K562 (cell line): ENCODE results near the gene GMDS. TPM values are rescaled to one million over a fixed set of nuclear protein-coding genes. Genes with fewer than 3 reads are reported as not detected.

Experiments
- ATAC-seq: fragments of 200-7000 bp; cut with Tn5 transposase; 3 replicates; pipeline ENCODE4 v1.9.1; 2020; ENCODE audit warnings: moderate library complexity
- BruUV-seq: library from RNA; stranded (reverse); fragments of 400-500 nt; replicated peaks from 2 replicates; lab custom pipeline; 2021; lab: Mats Ljungman, UMichigan
- CTCF ChIA-PET: fragments of 300-600 bp; formaldehyde crosslinking; extraction: SDS; loops from one replicate; lab custom pipeline; 2021; ENCODE audit warnings: low intra/inter-chr PET ratio; lab: Yijun Ruan, JAX
- POLR2A ChIA-PET: fragments of 300-600, 350-650 bp; sonication (Branson Sonifier 250); formaldehyde crosslinking; extraction: SDS; loops from one replicate; lab custom pipeline; 2021; ENCODE audit warnings: antibody characterized with exemption, inconsistent platforms; lab: Yijun Ruan, JAX
- DNase-seq, 4 experiments: peaks; one replicate each; pipeline versions ENCODE4 v3.0.0 to v3.0.0-alpha.2; 2011 to 2018; ENCODE audit warnings: low spot score in 3 of 4, mixed read lengths in 3 of 4; ENCODE audit errors: extremely low read depth in 1 of 4
- FAIRE-seq: peaks from 2 replicates; lab custom pipeline; 2011; peaks lifted over from hg19 to GRCh38; lab: Jason Lieb, UNC
- H2AFZ ChIP-seq: 2 replicates; pipeline ENCODE4 v1.6.0; 2011; ENCODE audit warnings: low read depth, low read length, control low read depth, inconsistent platforms
- H3K27ac ChIP-seq: fragments of 200-600 bp; 3 replicates; pipeline ENCODE4 v1.8.0; 2011; ENCODE audit warnings: low read depth, mild to moderate bottlenecking, control low read depth, inconsistent platforms, low read length, moderate library complexity, mixed read lengths; ENCODE audit errors: extremely low read depth
- H3K27me3 ChIP-seq, 2 experiments: fragments of 300-600 bp in 1 of 2; 2 replicates in 1 of 2; 3 replicates in 1 of 2; pipeline versions ENCODE4 v1.6.0 to v1.8.0; 2011; ENCODE audit warnings: inconsistent platforms in 2 of 2, low read length in 2 of 2, mild to moderate bottlenecking in 1 of 2, mixed read lengths in 1 of 2, moderate library complexity in 1 of 2; ENCODE audit not compliant: control insufficient read depth in 2 of 2, insufficient read depth in 2 of 2
- H3K36me3 ChIP-seq: fragments of 300-600 bp; 3 replicates; pipeline ENCODE4 v1.8.0; 2011; ENCODE audit warnings: mild to moderate bottlenecking, low read length, inconsistent platforms; ENCODE audit not compliant: control insufficient read depth, insufficient read depth
- H3K4me1 ChIP-seq, 2 experiments: fragments of 200-600 bp in 1 of 2; replicated peaks in 1 of 2; 2 replicates in 1 of 2; 3 replicates in 1 of 2; pipeline versions ENCODE4 v1.5.1 to v1.8.0; 2011; ENCODE audit warnings: inconsistent platforms in 2 of 2, low read length in 2 of 2, mild to moderate bottlenecking in 1 of 2, mixed read lengths in 1 of 2, moderate library complexity in 1 of 2; ENCODE audit not compliant: control insufficient read depth in 2 of 2, insufficient read depth in 2 of 2
- H3K4me2 ChIP-seq: 2 replicates; pipeline ENCODE4 v1.6.1; 2011; ENCODE audit warnings: low read length, control low read depth, inconsistent platforms, mixed read lengths; ENCODE audit not compliant: insufficient read depth
- H3K4me3 ChIP-seq: fragments of 200-600 bp; sonication (generic), shearing (Covaris generic); 2 replicates; pipeline ENCODE4 v1.5.1; 2016; ENCODE audit warnings: control low read depth, inconsistent platforms
- H3K79me2 ChIP-seq: fragments of 200-600 bp; 3 replicates; pipeline ENCODE4 v1.8.0; 2011; ENCODE audit warnings: low read length, inconsistent platforms; ENCODE audit not compliant: control insufficient read depth, insufficient read depth
- H3K9ac ChIP-seq, 2 experiments: 2 replicates each; pipeline versions ENCODE4 v1.6.0 to v1.6.1; 2011; ENCODE audit warnings: low read depth in 2 of 2, low read length in 2 of 2, control low read depth in 1 of 2, inconsistent platforms in 1 of 2, mild to moderate bottlenecking in 1 of 2, mixed read lengths in 1 of 2; ENCODE audit not compliant: insufficient read depth in 1 of 2
- H3K9me1 ChIP-seq: one replicate; pipeline ENCODE4 v1.6.0; 2011; ENCODE audit warnings: inconsistent platforms, mild to moderate bottlenecking, low read length, moderate library complexity; ENCODE audit not compliant: control insufficient read depth, insufficient read depth
- H3K9me3 ChIP-seq: replicated peaks from 2 replicates; pipeline ENCODE4 v1.5.1; 2011; ENCODE audit warnings: low read depth, low read length, inconsistent platforms; ENCODE audit not compliant: control insufficient read depth, insufficient read depth
- H4K20me1 ChIP-seq: replicated peaks from 2 replicates; pipeline ENCODE4 v1.6.1; 2011; ENCODE audit warnings: low read length, inconsistent platforms, mixed read lengths; ENCODE audit not compliant: control insufficient read depth, insufficient read depth
- CEBPB ChIP-seq: fragments of 450-650 bp; IDR thresholded peaks from 2 replicates; pipeline ENCODE4 v1.6.1; 2016; ENCODE audit warnings: missing genetic modification characterization, missing compliant biosample characterization
- ELK1 ChIP-seq: sonication (generic); formaldehyde crosslinking; IDR thresholded peaks from 2 replicates; pipeline ENCODE4 v1.8.1; 2022; ENCODE audit warnings: missing genetic modification reagents
- KAT7 ChIP-seq: sonication (generic); formaldehyde crosslinking; IDR thresholded peaks from 2 replicates; pipeline ENCODE4 v1.8.0; 2022; ENCODE audit warnings: missing genetic modification reagents, mild to moderate bottlenecking, borderline replicate concordance
- MAFG ChIP-seq: fragments of 450-650 bp; conservative IDR thresholded peaks from 2 replicates; pipeline ENCODE4 v1.6.1; 2016; ENCODE audit warnings: missing genetic modification characterization, missing compliant biosample characterization
- MXI1 ChIP-seq: IDR thresholded peaks from 2 replicates; pipeline ENCODE4 v1.6.1; 2011; ENCODE audit warnings: low read depth, mild to moderate bottlenecking, improper control_type of control experiment, low read length
- RCOR1 ChIP-seq, 2 experiments: IDR thresholded peaks; 2 replicates each; pipeline ENCODE4 v1.6.1; 2012; ENCODE audit warnings: low read depth in 2 of 2, low read length in 2 of 2, borderline replicate concordance in 1 of 2, improper control_type of control experiment in 1 of 2
- SMARCA4 ChIP-seq: fragments of 450-650 bp; IDR thresholded peaks from 2 replicates; pipeline ENCODE4 v1.6.1; 2016
- ZBTB7A ChIP-seq: IDR thresholded peaks from 2 replicates; pipeline ENCODE4 v1.6.1; 2011; ENCODE audit warnings: low read depth, mild to moderate bottlenecking, low read length, moderate library complexity, borderline replicate concordance; ENCODE audit not compliant: control insufficient read depth
- ZEB2 ChIP-seq: fragments of 450-650 bp; IDR thresholded peaks from 2 replicates; pipeline ENCODE4 v1.6.1; 2016
- ZNF518B ChIP-seq: fragments of 250-450 bp; sonication (Bioruptor Pico); IDR thresholded peaks from 2 replicates; pipeline ENCODE4 v1.5.0; 2021; ENCODE audit warnings: mild to moderate bottlenecking, moderate library complexity
- WGBS: fragments of 100-300 bp; shearing (Covaris generic); methylation state at CpG from one replicate; pipeline ENCODE4 v1.1.6; 2016; ENCODE audit warnings: low coverage, mixed read lengths; ENCODE audit not compliant: insufficient coverage; ENCODE audit errors: missing lambda C conversion rate; 5-methylcytosine and 5-hydroxymethylcytosine counted together
- in situ Hi-C: fragments of 300-500 bp; cut with MboI; formaldehyde crosslinking; loops from 4 replicates; pipeline ENCODE4 v1.15.0; 2018; ENCODE audit warnings: inconsistent platforms, mixed read lengths
- intact Hi-C: fragments of 100-400 bp; cut with micrococcal nuclease; formaldehyde crosslinking; loops from 2 replicates; pipeline ENCODE4 v1.14.2; 2022
- polyA plus RNA-seq, 8 experiments: library from polyadenylated mRNA; depleted of rRNA in 4 of 8; stranded (reverse) in 5 of 8; unstranded in 3 of 8; fragments of >200 nt; fragmentation: Nextera tagmentation in 2 of 8; fragmentation: Illumina TruSeq in 1 of 8; extraction: Ambion mirVana in 2 of 8; extraction: Trizol in 1 of 8; gene quantifications; 2 replicates each; pipeline versions ENCODE4 v1.2.1 to v1.2.3, GENCODE V29; 2011 to 2014; ENCODE audit warnings: inconsistent platforms in 1 of 8, missing spikeins in 1 of 8
- total RNA-seq, 7 experiments: library from RNA; depleted of rRNA in 6 of 7; stranded (reverse); fragments of >200 nt in 6 of 7; fragmentation: Illumina TruSeq in 2 of 7; extraction: Trizol in 2 of 7; gene quantifications; 2 replicates each; pipeline versions ENCODE4 v1.2.1 to v1.2.3, GENCODE V29; 2011 to 2021; ENCODE audit warnings: low replicate concordance in 1 of 7

Gene GMDS
- total and polyA plus RNA-seq, 9 of the 15 experiments (the other 6 are each of a cell fraction or from before 2014, with no cell fraction given), result 0.48 to 31.8 (median 13.4) TPM

- TF ChIP-seq ELK1 (CRISPR knock-in tag) (no peak), RCOR1 (IDR thresholded peaks at IDR 0.05; ENCODE audit: borderline replicate concordance in 1 of 2, low read depth in 2 of 2, low read length in 2 of 2) (no peak), ZEB2 (no peak), MXI1 (no peak)
- TF ChIP-seq, all 486 proteins: peak for 0
Observed at GRCh38 chr6:1594445-1595200, 650.8 kb downstream of the GMDS start (continued).

GRCh38 chr6:1593958-1594314 is 651.5 kb downstream of the GMDS start:
- peaks cover 30 to 72% of the 10 kb centered on the region in 2 experiments for H3K27me3 ChIP-seq
- H3K4me3 ChIP-seq, result no peak overlapping the region
- no peak for TF ChIP-seq KAT7
- TF ChIP-seq MAFG (tag), result no peak
- TF ChIP-seq ZBTB7A, result no peak
- no peak for TF ChIP-seq CEBPB (tag)
- TF ChIP-seq SMARCA4, result no peak
- no peak for TF ChIP-seq ZNF518B (CRISPR knock-in tag)

More at GRCh38 chr6:1593958-1594314, 651.5 kb downstream of the GMDS start:
- no peaks in the 10 kb centered on the region for H3K79me2 ChIP-seq
- H3K4me1 ChIP-seq, result peaks cover 0 to 10% of the 10 kb centered on the region in 2 experiments; a peak in 1 of 5 replicates
- ATAC-seq (no peak), FAIRE-seq (no peak), DNase-seq (no peak)
- no peak overlapping the region for H3K4me2 ChIP-seq
- H3K9me1 ChIP-seq, result no peaks in the 10 kb centered on the region
- CTCF ChIA-PET, result no interaction called here
- intact Hi-C loops, result no loop called here
- H3K9me3 ChIP-seq, result no peaks in the 10 kb centered on the region
- in situ Hi-C loops, result loop anchor here (5.0 to 10.0 kb wide), 2 partner anchors 761 to 1028 kb away; no protein-coding TSS in a partner anchor
- no peaks in the 10 kb centered on the region for H3K36me3 ChIP-seq
- no peak overlapping the region for H3K9ac ChIP-seq
- POLR2A ChIA-PET, result interaction anchor here (0.5 to 0.8 kb wide), 2 partner anchors 16 to 19 kb away, joined by 3 to 6 read pairs; no protein-coding TSS in a partner anchor
- no TSS peak for BruUV-seq
- WGBS, result 19% methylated on average over 22 of the region's 22 CpGs
- no peak overlapping the region for H2AFZ ChIP-seq
- H4K20me1 ChIP-seq, result peaks cover 3% of the 10 kb centered on the region; the same call in 1 of the 2 replicates
- H3K27ac ChIP-seq, result no peak overlapping the region
